ENCODE results near the gene RARS2. TPM values are rescaled to one million over a fixed set of nuclear protein-coding genes. Genes with fewer than 3 reads are reported as not detected.

Gene RARS2
- total and polyA plus RNA-seq, 2 experiments from 2014 or later: 31.8 to 38.5 TPM

DNA sequence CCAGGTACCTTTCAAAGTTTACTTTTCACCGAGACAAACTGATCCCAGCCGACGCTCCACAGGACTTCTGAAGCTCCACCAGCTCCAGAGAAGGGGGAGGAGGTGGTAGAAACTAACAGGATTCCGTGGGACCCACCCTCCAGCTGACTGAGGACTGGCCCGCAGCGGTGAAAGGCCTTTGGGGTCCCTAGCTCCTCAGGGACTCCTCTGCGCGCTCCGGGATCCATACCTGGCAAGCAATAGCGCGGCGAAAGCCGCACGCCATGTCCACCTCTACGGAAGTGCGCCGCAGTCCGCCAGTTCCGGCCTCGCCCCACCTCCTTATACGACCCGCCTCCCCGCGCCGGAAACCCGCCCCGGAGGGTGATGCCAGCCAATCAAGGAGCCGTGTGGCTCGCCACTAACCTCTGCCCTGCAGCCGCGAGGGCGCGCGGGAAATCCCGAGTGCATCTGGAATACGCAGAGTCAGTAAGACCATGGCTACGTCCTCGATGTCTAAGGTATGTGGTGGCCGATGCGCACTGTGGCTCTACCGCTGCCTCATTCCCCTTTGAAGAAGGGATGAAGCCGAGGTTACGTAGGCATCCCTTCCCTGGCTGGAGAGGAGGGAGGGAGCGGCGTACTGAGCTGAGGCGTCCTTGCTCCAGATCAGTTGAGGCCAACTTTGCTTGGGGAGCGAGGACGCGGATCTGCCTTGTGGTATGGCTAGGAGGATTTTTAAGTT, at the start of gene RARS2, which contains the start of gene ORC3 (continued):
- TF ChIP-seq, protein P1, sequence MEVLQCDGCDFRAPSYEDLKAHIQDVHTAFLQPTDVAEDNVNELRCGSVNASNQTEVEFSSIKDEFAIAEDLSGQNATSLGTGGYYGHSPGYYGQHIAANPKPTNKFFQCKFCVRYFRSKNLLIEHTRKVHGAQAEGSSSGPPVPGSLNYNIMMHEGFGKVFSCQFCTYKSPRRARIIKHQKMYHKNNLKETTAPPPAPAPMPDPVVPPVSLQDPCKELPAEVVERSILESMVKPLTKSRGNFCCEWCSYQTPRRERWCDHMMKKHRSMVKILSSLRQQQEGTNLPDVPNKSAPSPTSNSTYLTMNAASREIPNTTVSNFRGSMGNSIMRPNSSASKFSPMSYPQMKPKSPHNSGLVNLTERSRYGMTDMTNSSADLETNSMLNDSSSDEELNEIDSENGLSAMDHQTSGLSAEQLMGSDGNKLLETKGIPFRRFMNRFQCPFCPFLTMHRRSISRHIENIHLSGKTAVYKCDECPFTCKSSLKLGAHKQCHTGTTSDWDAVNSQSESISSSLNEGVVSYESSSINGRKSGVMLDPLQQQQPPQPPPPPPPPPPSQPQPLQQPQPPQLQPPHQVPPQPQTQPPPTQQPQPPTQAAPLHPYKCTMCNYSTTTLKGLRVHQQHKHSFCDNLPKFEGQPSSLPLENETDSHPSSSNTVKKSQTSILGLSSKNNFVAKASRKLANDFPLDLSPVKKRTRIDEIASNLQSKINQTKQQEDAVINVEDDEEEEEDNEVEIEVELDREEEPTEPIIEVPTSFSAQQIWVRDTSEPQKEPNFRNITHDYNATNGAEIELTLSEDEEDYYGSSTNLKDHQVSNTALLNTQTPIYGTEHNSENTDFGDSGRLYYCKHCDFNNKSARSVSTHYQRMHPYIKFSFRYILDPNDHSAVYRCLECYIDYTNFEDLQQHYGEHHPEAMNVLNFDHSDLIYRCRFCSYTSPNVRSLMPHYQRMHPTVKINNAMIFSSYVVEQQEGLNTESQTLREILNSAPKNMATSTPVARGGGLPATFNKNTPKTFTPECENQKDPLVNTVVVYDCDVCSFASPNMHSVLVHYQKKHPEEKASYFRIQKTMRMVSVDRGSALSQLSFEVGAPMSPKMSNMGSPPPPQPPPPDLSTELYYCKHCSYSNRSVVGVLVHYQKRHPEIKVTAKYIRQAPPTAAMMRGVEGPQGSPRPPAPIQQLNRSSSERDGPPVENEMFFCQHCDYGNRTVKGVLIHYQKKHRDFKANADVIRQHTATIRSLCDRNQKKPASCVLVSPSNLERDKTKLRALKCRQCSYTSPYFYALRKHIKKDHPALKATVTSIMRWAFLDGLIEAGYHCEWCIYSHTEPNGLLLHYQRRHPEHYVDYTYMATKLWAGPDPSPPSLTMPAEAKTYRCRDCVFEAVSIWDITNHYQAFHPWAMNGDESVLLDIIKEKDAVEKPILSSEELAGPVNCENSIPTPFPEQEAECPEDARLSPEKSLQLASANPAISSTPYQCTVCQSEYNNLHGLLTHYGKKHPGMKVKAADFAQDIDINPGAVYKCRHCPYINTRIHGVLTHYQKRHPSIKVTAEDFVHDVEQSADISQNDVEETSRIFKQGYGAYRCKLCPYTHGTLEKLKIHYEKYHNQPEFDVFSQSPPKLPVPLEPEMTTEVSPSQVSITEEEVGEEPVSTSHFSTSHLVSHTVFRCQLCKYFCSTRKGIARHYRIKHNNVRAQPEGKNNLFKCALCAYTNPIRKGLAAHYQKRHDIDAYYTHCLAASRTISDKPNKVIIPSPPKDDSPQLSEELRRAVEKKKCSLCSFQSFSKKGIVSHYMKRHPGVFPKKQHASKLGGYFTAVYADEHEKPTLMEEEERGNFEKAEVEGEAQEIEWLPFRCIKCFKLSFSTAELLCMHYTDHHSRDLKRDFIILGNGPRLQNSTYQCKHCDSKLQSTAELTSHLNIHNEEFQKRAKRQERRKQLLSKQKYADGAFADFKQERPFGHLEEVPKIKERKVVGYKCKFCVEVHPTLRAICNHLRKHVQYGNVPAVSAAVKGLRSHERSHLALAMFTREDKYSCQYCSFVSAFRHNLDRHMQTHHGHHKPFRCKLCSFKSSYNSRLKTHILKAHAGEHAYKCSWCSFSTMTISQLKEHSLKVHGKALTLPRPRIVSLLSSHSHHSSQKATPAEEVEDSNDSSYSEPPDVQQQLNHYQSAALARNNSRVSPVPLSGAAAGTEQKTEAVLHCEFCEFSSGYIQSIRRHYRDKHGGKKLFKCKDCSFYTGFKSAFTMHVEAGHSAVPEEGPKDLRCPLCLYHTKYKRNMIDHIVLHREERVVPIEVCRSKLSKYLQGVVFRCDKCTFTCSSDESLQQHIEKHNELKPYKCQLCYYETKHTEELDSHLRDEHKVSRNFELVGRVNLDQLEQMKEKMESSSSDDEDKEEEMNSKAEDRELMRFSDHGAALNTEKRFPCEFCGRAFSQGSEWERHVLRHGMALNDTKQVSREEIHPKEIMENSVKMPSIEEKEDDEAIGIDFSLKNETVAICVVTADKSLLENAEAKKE (CRISPR knock-in tag; IDR thresholded peaks at IDR 0.05): no peak

DNA sequence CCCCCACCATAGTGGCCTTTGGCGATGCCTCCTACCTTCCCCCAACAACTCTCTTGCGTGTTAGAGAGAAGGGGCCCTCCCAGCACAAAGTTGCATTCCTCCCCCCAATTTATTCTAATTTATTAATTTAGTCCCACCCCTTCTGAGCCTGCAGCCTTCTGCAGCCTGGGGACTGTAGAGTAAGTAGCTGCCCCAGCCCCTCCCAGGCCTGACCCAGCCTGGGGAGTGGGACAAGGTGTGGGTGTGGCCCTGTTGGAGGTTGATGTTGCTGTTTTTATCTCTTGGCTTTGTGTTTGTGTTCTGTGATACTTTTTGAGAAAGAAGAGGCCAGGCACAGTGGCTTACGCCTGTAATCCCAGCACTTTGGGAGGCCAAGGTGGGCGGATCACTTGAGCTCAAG, 49.6 kb upstream of the RARS2 start:
- Histone ChIP-seq H3K9me2 (ENCODE audit: insufficient read depth) (no peaks in the 10 kb centered on the region), H3K79me2 (replicated peaks; ENCODE audit: insufficient read depth) (no peaks in the 10 kb centered on the region), H3K27me3 (ENCODE audit: insufficient read depth) (no peaks in the 10 kb centered on the region), H3K36me3 (ENCODE audit: insufficient read depth) (peaks cover 11% of the 10 kb centered on the region), H3K27ac (ENCODE audit: low read depth) (no peak overlapping the region), H3K4me2 (no peak overlapping the region), H4K20me1 (replicated peaks; ENCODE audit: insufficient read depth) (no peaks in the 10 kb centered on the region), H3F3A (replicated peaks; ENCODE audit: low read depth) (no peaks in the 10 kb centered on the region), H3K4me1 (ENCODE audit: insufficient read depth) (peaks cover 13% of the 10 kb centered on the region), H2AFZ (no peak overlapping the region), H3K4me3 (no peak overlapping the region)
- H3K27me3 Mint-ChIP-seq (ENCODE audit: insufficient read depth, low read depth, poor library complexity): peaks cover 6% of the 10 kb centered on the region
- peak; percentile 62 for ATAC-seq
- peaks cover 42% of the 10 kb centered on the region for H3K36me3 Mint-ChIP-seq (ENCODE audit: low read depth)
- no peak overlapping the region for H3K4me3 Mint-ChIP-seq
- no peak overlapping the region for H3K27ac Mint-ChIP-seq
- DNase-seq (ENCODE audit: low spot score): no peak
- peaks cover 10% of the 10 kb centered on the region for H3K4me1 Mint-ChIP-seq
- H3K9me3 Mint-ChIP-seq: no peaks in the 10 kb centered on the region
- TF ChIP-seq ZNF331 (CRISPR knock-in tag; IDR thresholded peaks at IDR 0.05; ENCODE audit: low read depth): no peak
- no peak for TF ChIP-seq JUNB (IDR thresholded peaks at IDR 0.05; ENCODE audit: unreplicated experiment)
- no peak for TF ChIP-seq EZH2phosphoT487 (IDR thresholded peaks at IDR 0.05; ENCODE audit: unreplicated experiment)
- no peak for TF ChIP-seq CREB1 (CRISPR knock-in tag; IDR thresholded peaks at IDR 0.05; ENCODE audit: low read depth)
- TF ChIP-seq, protein P2, sequence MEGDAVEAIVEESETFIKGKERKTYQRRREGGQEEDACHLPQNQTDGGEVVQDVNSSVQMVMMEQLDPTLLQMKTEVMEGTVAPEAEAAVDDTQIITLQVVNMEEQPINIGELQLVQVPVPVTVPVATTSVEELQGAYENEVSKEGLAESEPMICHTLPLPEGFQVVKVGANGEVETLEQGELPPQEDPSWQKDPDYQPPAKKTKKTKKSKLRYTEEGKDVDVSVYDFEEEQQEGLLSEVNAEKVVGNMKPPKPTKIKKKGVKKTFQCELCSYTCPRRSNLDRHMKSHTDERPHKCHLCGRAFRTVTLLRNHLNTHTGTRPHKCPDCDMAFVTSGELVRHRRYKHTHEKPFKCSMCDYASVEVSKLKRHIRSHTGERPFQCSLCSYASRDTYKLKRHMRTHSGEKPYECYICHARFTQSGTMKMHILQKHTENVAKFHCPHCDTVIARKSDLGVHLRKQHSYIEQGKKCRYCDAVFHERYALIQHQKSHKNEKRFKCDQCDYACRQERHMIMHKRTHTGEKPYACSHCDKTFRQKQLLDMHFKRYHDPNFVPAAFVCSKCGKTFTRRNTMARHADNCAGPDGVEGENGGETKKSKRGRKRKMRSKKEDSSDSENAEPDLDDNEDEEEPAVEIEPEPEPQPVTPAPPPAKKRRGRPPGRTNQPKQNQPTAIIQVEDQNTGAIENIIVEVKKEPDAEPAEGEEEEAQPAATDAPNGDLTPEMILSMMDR (conservative IDR thresholded peaks at IDR 0.05; ENCODE audit: low read depth in 2 of 2): no peak
- no peak for TF ChIP-seq POLR2AphosphoS5 (IDR thresholded peaks at IDR 0.05; ENCODE audit: low read depth)
- TF ChIP-seq STAT1 (IDR thresholded peaks at IDR 0.05; ENCODE audit: unreplicated experiment): no peak
- TF ChIP-seq, protein P3, sequence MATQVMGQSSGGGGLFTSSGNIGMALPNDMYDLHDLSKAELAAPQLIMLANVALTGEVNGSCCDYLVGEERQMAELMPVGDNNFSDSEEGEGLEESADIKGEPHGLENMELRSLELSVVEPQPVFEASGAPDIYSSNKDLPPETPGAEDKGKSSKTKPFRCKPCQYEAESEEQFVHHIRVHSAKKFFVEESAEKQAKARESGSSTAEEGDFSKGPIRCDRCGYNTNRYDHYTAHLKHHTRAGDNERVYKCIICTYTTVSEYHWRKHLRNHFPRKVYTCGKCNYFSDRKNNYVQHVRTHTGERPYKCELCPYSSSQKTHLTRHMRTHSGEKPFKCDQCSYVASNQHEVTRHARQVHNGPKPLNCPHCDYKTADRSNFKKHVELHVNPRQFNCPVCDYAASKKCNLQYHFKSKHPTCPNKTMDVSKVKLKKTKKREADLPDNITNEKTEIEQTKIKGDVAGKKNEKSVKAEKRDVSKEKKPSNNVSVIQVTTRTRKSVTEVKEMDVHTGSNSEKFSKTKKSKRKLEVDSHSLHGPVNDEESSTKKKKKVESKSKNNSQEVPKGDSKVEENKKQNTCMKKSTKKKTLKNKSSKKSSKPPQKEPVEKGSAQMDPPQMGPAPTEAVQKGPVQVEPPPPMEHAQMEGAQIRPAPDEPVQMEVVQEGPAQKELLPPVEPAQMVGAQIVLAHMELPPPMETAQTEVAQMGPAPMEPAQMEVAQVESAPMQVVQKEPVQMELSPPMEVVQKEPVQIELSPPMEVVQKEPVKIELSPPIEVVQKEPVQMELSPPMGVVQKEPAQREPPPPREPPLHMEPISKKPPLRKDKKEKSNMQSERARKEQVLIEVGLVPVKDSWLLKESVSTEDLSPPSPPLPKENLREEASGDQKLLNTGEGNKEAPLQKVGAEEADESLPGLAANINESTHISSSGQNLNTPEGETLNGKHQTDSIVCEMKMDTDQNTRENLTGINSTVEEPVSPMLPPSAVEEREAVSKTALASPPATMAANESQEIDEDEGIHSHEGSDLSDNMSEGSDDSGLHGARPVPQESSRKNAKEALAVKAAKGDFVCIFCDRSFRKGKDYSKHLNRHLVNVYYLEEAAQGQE (IDR thresholded peaks at IDR 0.05; ENCODE audit: unreplicated experiment): no peak
- TF ChIP-seq ZNF114 (CRISPR knock-in tag; IDR thresholded peaks at IDR 0.05): no peak
- TF ChIP-seq, protein P4, sequence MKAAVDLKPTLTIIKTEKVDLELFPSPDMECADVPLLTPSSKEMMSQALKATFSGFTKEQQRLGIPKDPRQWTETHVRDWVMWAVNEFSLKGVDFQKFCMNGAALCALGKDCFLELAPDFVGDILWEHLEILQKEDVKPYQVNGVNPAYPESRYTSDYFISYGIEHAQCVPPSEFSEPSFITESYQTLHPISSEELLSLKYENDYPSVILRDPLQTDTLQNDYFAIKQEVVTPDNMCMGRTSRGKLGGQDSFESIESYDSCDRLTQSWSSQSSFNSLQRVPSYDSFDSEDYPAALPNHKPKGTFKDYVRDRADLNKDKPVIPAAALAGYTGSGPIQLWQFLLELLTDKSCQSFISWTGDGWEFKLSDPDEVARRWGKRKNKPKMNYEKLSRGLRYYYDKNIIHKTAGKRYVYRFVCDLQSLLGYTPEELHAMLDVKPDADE (IDR thresholded peaks at IDR 0.05): no peak
- no peak for TF ChIP-seq EZH2 (IDR thresholded peaks at IDR 0.05; ENCODE audit: low read depth, unreplicated experiment)
- TF ChIP-seq NANOG (IDR thresholded peaks at IDR 0.05; ENCODE audit: borderline replicate concordance): no peak
